Liver (tissue), 9 donors: ENCODE results near the gene ARID3B. TPM values are rescaled to one million over a fixed set of nuclear protein-coding genes. Genes with fewer than 3 reads are reported as not detected.
"Not testable (repeated sequence)": the region's sequence is repeated elsewhere in the genome, so short reads cannot be mapped to it uniquely, and the experiment has no call there.

Source experiments
- DNase-seq: peaks from one replicate; pipeline ENCODE4 v3.0.0-alpha.2; 2017; ENCODE audit warnings: low spot score
- H3K27ac ChIP-seq, 2 donors: one replicate each; pipeline ENCODE4 v1.7.0; 2013; ENCODE audit warnings: inconsistent platforms in 2 of 2, low read length in 2 of 2, control low read depth in 1 of 2, low read depth in 1 of 2, mild to moderate bottlenecking in 1 of 2
- H3K27me3 ChIP-seq, 4 donors: one replicate each; pipeline versions ENCODE4 v1.6.1 to v1.7.0; 2013; ENCODE audit warnings: low read length in 3 of 4, inconsistent platforms in 1 of 4, mild to moderate bottlenecking in 1 of 4, moderate library complexity in 1 of 4; ENCODE audit not compliant: control insufficient read depth in 4 of 4, insufficient read depth in 4 of 4
- H3K36me3 ChIP-seq, 4 donors: one replicate each; pipeline versions ENCODE4 v1.6.1 to v1.7.0; 2013; ENCODE audit warnings: low read length in 3 of 4, mild to moderate bottlenecking in 3 of 4, low read depth in 1 of 4, moderate library complexity in 1 of 4; ENCODE audit not compliant: control insufficient read depth in 4 of 4, insufficient read depth in 3 of 4
- H3K4me1 ChIP-seq, 4 donors: one replicate each; pipeline versions ENCODE4 v1.6.1 to v1.7.0; 2013; ENCODE audit warnings: low read length in 3 of 4, mild to moderate bottlenecking in 3 of 4, moderate library complexity in 1 of 4; ENCODE audit not compliant: control insufficient read depth in 4 of 4, insufficient read depth in 4 of 4
- H3K4me3 ChIP-seq, 3 donors: one replicate each; pipeline versions ENCODE4 v1.6.1 to v1.7.0; 2013; ENCODE audit warnings: low read length in 3 of 3, control low read depth in 1 of 3, low read depth in 1 of 3, mild to moderate bottlenecking in 1 of 3
- H3K9ac ChIP-seq, 2 donors: one replicate each; pipeline ENCODE4 v1.7.0; 2013; ENCODE audit warnings: low read length in 2 of 2, mild to moderate bottlenecking in 2 of 2, moderate library complexity in 2 of 2, control low read depth in 1 of 2, low read depth in 1 of 2
- H3K9me3 ChIP-seq, 4 donors: one replicate each; pipeline versions ENCODE4 v1.6.1 to v1.7.0; 2013; ENCODE audit warnings: low read length in 3 of 4; ENCODE audit not compliant: control insufficient read depth in 4 of 4
- EGR1 ChIP-seq, 2 donors: IDR thresholded peaks; 2 replicates each; pipeline ENCODE4 v1.6.1; 2016 to 2018; ENCODE audit warnings: antibody characterized with exemption in 2 of 2, low read depth in 2 of 2
- GABPA ChIP-seq, 2 donors: IDR thresholded peaks in 1 of 2; conservative IDR thresholded peaks in 1 of 2; 2 replicates each; pipeline ENCODE4 v1.6.1; 2016; ENCODE audit warnings: antibody characterized with exemption in 2 of 2, mild to moderate bottlenecking in 1 of 2, moderate library complexity in 1 of 2
- HNF4A ChIP-seq, 2 donors: conservative IDR thresholded peaks; 2 replicates each; pipeline ENCODE4 v1.6.1; 2016; ENCODE audit warnings: antibody characterized with exemption in 2 of 2, mild to moderate bottlenecking in 2 of 2
- HNF4G ChIP-seq: IDR thresholded peaks from 2 replicates; pipeline ENCODE4 v1.6.1; 2016; ENCODE audit warnings: antibody characterized with exemption
- JUND ChIP-seq, 2 donors: IDR thresholded peaks; 2 replicates each; pipeline ENCODE4 v1.6.1; 2016; ENCODE audit warnings: antibody characterized with exemption in 2 of 2
- RXRA ChIP-seq, 2 donors: IDR thresholded peaks; 2 replicates each; pipeline ENCODE4 v1.6.1; 2017 to 2018; ENCODE audit warnings: antibody characterized with exemption in 2 of 2, mild to moderate bottlenecking in 1 of 2
- SP1 ChIP-seq: IDR thresholded peaks from 2 replicates; pipeline ENCODE4 v1.6.1; 2018; ENCODE audit warnings: antibody characterized with exemption, mild to moderate bottlenecking
- TAF1 ChIP-seq: conservative IDR thresholded peaks from 2 replicates; pipeline ENCODE4 v1.6.1; 2016; ENCODE audit warnings: antibody characterized with exemption, mild to moderate bottlenecking
- WGBS: extraction: QIAGEN DNeasy Blood & Tissue Kit; methylation state at CpG from one replicate; pipeline ENCODE4 v1.1.7; 2013; 5-methylcytosine and 5-hydroxymethylcytosine counted together
- polyA plus RNA-seq, 2 donors: library from polyadenylated mRNA; stranded (reverse) in 1 of 2; unstranded in 1 of 2; fragments of 200-250 nt in 1 of 2; fragments of >200 nt in 1 of 2; fragmentation: Nextera tagmentation in 1 of 2; extraction: Ambion mirVana in 1 of 2; gene quantifications; one replicate each; pipeline versions ENCODE4 v1.2.1 to v1.2.3, GENCODE V29; 2013 to 2015
- total RNA-seq, 2 donors: library from RNA; depleted of rRNA; stranded (reverse); fragments of >200 nt; gene quantifications; one replicate each; pipeline ENCODE4 v1.2.3, GENCODE V29; 2014
- TF ChIP-seq, protein P1 (sequence below): IDR thresholded peaks from 2 replicates; pipeline ENCODE4 v1.6.1; 2016; ENCODE audit warnings: antibody characterized with exemption
- TF ChIP-seq, protein P2 (sequence below): IDR thresholded peaks from 2 replicates; pipeline ENCODE4 v1.6.1; 2016; ENCODE audit warnings: antibody characterized with exemption
- TF ChIP-seq, protein P3 (sequence below): IDR thresholded peaks from 2 replicates; pipeline ENCODE4 v1.6.1; 2016; ENCODE audit warnings: antibody characterized with exemption
- donor health status: healthy.
- donor health status: healthy.
- donor health status: healthy.
- donor health status: healthy.
- donor health status: healthy.

Gene ARID3B
- total and polyA plus RNA-seq, 4 donors, result 1.4 to 6.6 (median 2.7) TPM

DNA sequence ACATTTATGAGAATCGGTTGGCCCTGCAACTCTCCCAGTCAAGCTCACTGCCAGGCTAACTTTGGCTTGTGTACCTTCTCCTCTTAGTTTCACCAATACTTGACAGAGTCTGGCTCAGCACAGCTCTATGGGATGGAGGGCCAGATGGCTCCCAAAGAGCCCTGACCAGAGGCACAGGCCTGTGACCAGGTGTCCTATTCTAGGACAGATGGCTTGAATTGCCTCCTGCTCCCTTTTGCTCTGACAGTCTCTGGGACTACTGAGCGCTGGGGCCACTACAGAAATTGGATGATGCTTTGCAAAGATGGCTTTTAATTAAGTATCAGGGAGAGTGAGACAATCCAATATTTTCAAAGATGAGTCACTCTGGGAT lies 10.3 kb upstream of the ARID3B start:
- WGBS, result 95% methylated on average over 2 of the region's 2 CpGs
- no peaks in the 10 kb centered on the region for H3K4me1 ChIP-seq

DNA sequence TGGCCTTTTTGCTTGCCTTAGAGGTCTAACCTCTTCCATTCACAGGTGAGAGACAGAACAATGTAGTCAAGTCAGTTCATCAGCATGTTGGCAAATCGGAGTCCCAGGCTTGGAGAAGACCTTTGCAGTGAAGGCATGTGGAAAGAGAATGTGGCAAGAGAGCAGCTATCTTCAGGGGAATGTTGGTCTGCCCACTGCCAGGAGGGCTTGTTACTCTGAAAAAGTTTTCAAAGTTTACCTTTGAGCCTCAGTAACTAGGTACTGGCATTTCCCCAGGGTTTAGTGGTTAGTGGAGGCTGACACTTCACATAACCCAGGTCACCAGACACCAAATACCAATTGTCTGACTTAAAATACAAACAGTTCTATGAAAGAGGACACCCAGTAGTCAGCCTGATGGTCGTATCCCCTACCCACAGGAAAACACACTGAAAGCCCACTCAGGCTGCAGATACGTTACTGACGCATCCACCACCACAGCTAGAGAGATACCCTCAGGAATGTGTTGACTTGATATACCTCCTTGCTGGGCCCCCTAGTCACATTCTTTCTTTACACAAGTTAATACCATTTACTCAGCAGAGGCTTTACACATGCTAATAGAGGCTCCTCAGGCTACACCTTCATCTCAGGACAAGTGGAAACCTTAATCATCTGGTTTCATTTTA lies 9.7 kb upstream of the ARID3B start:
- H3K9me3 ChIP-seq, result no peaks in the 10 kb centered on the region
- 92% methylated on average over 4 of the region's 4 CpGs for WGBS
- TF ChIP-seq HNF4G (no peak), RXRA (IDR thresholded peaks at IDR 0.05) (no peak), TAF1 (no peak)
- TF ChIP-seq, protein P1, sequence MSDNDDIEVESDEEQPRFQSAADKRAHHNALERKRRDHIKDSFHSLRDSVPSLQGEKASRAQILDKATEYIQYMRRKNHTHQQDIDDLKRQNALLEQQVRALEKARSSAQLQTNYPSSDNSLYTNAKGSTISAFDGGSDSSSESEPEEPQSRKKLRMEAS, result no peak
- no peak overlapping the region for H3K27ac ChIP-seq
- no peak overlapping the region for H3K9ac ChIP-seq
- no peaks in the 10 kb centered on the region for H3K36me3 ChIP-seq
- DNase-seq, result no peak
- H3K4me1 ChIP-seq, result no peaks in the 10 kb centered on the region
- H3K27me3 ChIP-seq, result no peaks in the 10 kb centered on the region
- no peak overlapping the region for H3K4me3 ChIP-seq

More for the DNA sequence above, 10.3 kb upstream of the ARID3B start:
- TF ChIP-seq JUND (IDR thresholded peaks at IDR 0.05), result no peak
- no peak for TF ChIP-seq SP1
- no peak for TF ChIP-seq EGR1 (IDR thresholded peaks at IDR 0.05; ENCODE audit: low read depth in 2 of 2)
- TF ChIP-seq, protein P2, sequence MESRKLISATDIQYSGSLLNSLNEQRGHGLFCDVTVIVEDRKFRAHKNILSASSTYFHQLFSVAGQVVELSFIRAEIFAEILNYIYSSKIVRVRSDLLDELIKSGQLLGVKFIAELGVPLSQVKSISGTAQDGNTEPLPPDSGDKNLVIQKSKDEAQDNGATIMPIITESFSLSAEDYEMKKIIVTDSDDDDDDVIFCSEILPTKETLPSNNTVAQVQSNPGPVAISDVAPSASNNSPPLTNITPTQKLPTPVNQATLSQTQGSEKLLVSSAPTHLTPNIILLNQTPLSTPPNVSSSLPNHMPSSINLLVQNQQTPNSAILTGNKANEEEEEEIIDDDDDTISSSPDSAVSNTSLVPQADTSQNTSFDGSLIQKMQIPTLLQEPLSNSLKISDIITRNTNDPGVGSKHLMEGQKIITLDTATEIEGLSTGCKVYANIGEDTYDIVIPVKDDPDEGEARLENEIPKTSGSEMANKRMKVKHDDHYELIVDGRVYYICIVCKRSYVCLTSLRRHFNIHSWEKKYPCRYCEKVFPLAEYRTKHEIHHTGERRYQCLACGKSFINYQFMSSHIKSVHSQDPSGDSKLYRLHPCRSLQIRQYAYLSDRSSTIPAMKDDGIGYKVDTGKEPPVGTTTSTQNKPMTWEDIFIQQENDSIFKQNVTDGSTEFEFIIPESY, result no peak
- no peak for TF ChIP-seq HNF4A (conservative IDR thresholded peaks at IDR 0.05)
- Histone ChIP-seq H3K4me3 (no peak overlapping the region), H3K9ac (no peak overlapping the region), H3K27ac (no peak overlapping the region), H3K9me3 (no peaks in the 10 kb centered on the region), H3K27me3 (no peaks in the 10 kb centered on the region), H3K36me3 (no peaks in the 10 kb centered on the region)
- DNase-seq, result no peak

DNA sequence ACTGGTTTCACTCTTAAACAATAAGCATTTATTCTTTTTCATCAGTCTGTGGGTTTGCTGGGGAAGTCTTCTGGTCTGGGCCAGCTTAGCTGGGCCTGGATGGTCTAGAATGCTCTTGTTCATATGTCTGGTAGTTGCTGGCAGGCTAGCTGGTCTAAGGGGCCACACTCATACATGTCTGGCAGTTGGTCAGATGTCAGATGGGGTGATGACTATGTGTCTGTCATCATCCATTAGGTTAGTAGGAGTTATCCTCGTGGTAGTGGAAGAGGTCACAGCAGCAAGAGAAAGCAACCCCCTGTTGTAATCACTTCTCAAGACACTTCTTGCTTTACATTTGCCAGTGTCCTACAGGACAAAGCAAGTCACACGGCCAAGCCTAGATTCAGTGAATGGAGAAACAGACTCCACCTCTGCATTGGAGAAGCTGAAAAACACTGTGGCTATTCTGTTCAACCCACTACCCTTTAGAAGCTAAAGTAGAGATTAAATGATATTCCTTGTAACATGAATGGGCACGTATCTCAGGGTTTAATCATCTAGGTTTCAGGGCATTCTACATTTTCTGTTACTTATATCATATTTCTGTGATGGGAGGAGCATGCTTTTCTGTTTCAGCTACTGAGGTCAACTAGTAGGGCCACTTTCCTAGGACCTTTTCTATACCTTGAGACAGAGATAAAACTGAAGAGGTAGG lies 5.5 kb upstream of the ARID3B start:
- Histone ChIP-seq H3K27me3 (no peaks in the 10 kb centered on the region), H3K36me3 (no peaks in the 10 kb centered on the region), H3K9ac (no peak overlapping the region), H3K4me1 (peaks cover 5 to 8% (median 7%) of the 10 kb centered on the region in 4 donors), H3K27ac (no peak overlapping the region), H3K4me3 (no peak overlapping the region), H3K9me3 (no peaks in the 10 kb centered on the region)
- TF ChIP-seq EGR1 (IDR thresholded peaks at IDR 0.05; ENCODE audit: low read depth in 2 of 2) (no peak), GABPA (IDR thresholded peaks at IDR 0.05 in 1 of 2, conservative IDR thresholded peaks at IDR 0.05 in 1 of 2) (no peak)
- no peak for DNase-seq
- WGBS, result 83% methylated on average over 3 of the region's 3 CpGs

- Histone ChIP-seq H3K4me3 (no peak overlapping the region), H3K27ac (no peak overlapping the region), H3K9me3 (no peaks in the 10 kb centered on the region), H3K27me3 (no peaks in the 10 kb centered on the region), H3K4me1 (peaks cover 5 to 19% (median 16%) of the 10 kb centered on the region in 4 donors), H3K36me3 (no peaks in the 10 kb centered on the region), H3K9ac (no peak overlapping the region)
- DNase-seq, result no peak
- WGBS, result 98% methylated on average over 1 of the region's 1 CpG
- TF ChIP-seq JUND (IDR thresholded peaks at IDR 0.05), result no peak
- TF ChIP-seq, protein P3, sequence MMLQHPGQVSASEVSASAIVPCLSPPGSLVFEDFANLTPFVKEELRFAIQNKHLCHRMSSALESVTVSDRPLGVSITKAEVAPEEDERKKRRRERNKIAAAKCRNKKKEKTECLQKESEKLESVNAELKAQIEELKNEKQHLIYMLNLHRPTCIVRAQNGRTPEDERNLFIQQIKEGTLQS, result no peak
Observed at GRCh38 chr15:74537736-74538135, 3.3 kb upstream of the ARID3B start.

DNA sequence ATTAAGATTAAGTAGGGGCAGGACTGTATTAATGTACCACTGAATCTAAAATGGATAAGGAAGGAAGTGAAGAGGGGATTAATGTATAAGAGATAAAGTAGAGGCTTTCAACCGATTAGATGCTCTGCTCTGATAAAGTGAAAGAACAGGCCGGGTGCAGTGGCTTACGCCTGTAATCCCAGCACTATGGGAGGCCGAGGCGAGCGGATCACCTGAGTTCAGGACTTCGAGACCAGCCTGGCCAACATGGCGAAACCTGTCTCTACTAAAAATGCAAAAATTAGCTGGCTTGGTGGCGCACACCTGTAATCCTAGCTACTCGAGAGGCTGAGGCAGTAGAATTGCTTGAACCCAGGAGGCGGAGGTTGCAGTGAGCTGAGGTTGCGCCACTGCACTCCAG lies 1.5 kb upstream of the ARID3B start:
- H3K9me3 ChIP-seq, H3K27me3 ChIP-seq, DNase-seq, H3K4me3 ChIP-seq, H3K27ac ChIP-seq, H3K36me3 ChIP-seq, H3K9ac ChIP-seq: not testable (repeated sequence)
- H3K4me1 ChIP-seq, result peaks cover 5 to 22% (median 18%) of the 10 kb centered on the region in 4 donors
- WGBS, result 96% methylated on average over 12 of the region's 12 CpGs
